ENCODE data around the gene SNTG2.

GRCh38 chr2:1306014-1306686, 355.5 kb downstream of the SNTG2 start:
- TF ChIP-seq CTCF (IDR thresholded peaks at IDR 0.05; ENCODE audit: insufficient read depth, low read depth, low read length) (no peak), EZH2 (IDR thresholded peaks at IDR 0.05; ENCODE audit: insufficient read depth, low read length) (no peak)
